NCI-H2029 (cell line): ENCODE results near the gene CD164.

Experiments
- DNase-seq: peaks from one replicate; lab custom pipeline; 2025; lab: John Stamatoyannopoulos, UW

CD164 gene

GRCh38 chr6:109381747-109382575, at the start of gene CD164:
CD164 (minus strand) TSS chr6:109382467; CDS start chr6:109382378, 89 bp downstream.
- DNase-seq, result peak; percentile 95

GRCh38 chr6:109429496-109429895, 47.2 kb upstream of the CD164 start:
- no peak for DNase-seq

- DNase-seq, result peak; percentile 25
These were observed 46.7 kb upstream of the CD164 start for GRCh38 chr6:109428889-109429477.

GRCh38 chr6:109424946-109425345, 42.7 kb upstream of the CD164 start:
- no peak for DNase-seq

- DNase-seq, result no peak
These were observed 38.9 kb upstream of the CD164 start for GRCh38 chr6:109421184-109421583.

- DNase-seq, result no peak
These were observed 38.5 kb upstream of the CD164 start for GRCh38 chr6:109420751-109421150.

GRCh38 chr6:109417646-109418045, 35.4 kb upstream of the CD164 start:
- DNase-seq, result no peak

- no peak for DNase-seq
These were observed 28.8 kb upstream of the CD164 start for GRCh38 chr6:109411034-109411433.

GRCh38 chr6:109406196-109406595, 23.9 kb upstream of the CD164 start:
- DNase-seq, result no peak

GRCh38 chr6:109397020-109397419, 14.8 kb upstream of the CD164 start:
- DNase-seq, result no peak

- DNase-seq, result no peak
These were observed 13.9 kb upstream of the CD164 start for GRCh38 chr6:109396046-109396718.

- DNase-seq, result no peak
These were observed 11.6 kb upstream of the CD164 start for GRCh38 chr6:109393886-109394281.

- no peak for DNase-seq
These were observed 11.1 kb upstream of the CD164 start for GRCh38 chr6:109393157-109393885.

- no peak for DNase-seq
These were observed 7.5 kb upstream of the CD164 start for GRCh38 chr6:109389650-109390274.

- DNase-seq, result no peak
These were observed 6.0 kb upstream of the CD164 start for GRCh38 chr6:109388265-109388664.

- DNase-seq, result peak; percentile 33
These were observed 1.2 kb upstream of the CD164 start for GRCh38 chr6:109383438-109383940.

- DNase-seq, result peak; percentile 89
These were observed 540 bp upstream of the CD164 start for GRCh38 chr6:109382576-109383437.

- peak; percentile 47 for DNase-seq
These were observed 1.1 kb downstream of the CD164 start for GRCh38 chr6:109381061-109381746.

- DNase-seq, result no peak
These were observed 2.6 kb downstream of the CD164 start for GRCh38 chr6:109379711-109380110.

GRCh38 chr6:109377717-109378116, 4.5 kb downstream of the CD164 start:
- DNase-seq, result no peak
